HepG2 (cell line): ENCODE measurements around the gene RHO. TPM values are rescaled to one million over a fixed set of nuclear protein-coding genes. Genes with fewer than 3 reads are reported as not detected.

Experiments
- CCDC6 ChIP-seq: sonication (generic); formaldehyde crosslinking; IDR thresholded peaks from 2 replicates; pipeline ENCODE4 v1.8.1; 2022; ENCODE audit warnings: mild to moderate bottlenecking, missing genetic modification reagents, moderate library complexity
- ETV6 ChIP-seq: sonication (generic); formaldehyde crosslinking; conservative IDR thresholded peaks from 2 replicates; pipeline ENCODE4 v1.4.0; 2020; ENCODE audit warnings: missing genetic modification reagents
- NFE2L2 ChIP-seq: fragments of 150-350 bp; IDR thresholded peaks from 2 replicates; pipeline ENCODE4 v1.6.1; 2014; ENCODE audit warnings: low read length
- PLRG1 ChIP-seq: fragments of 450-650 bp; conservative IDR thresholded peaks from 2 replicates; pipeline ENCODE4 v1.6.1; 2016
- TGIF2 ChIP-seq: IDR thresholded peaks from 2 replicates; pipeline ENCODE4 v1.6.1; 2016; ENCODE audit warnings: control low read depth, missing compliant biosample characterization
- TOPORS ChIP-seq: sonication (generic); formaldehyde crosslinking; IDR thresholded peaks from 2 replicates; pipeline ENCODE4 v1.8.0; 2023; ENCODE audit warnings: mild to moderate bottlenecking, missing genetic modification reagents
- ZSCAN25 ChIP-seq: sonication (generic); formaldehyde crosslinking; IDR thresholded peaks from 2 replicates; pipeline ENCODE4 v1.8.0; 2022; ENCODE audit warnings: mild to moderate bottlenecking, missing genetic modification reagents
- polyA plus RNA-seq, 8 experiments: library from polyadenylated mRNA; depleted of rRNA in 3 of 8; stranded (reverse) in 7 of 8; unstranded in 1 of 8; fragments of >200 nt; fragmentation: Illumina TruSeq in 4 of 8; extraction: Trizol in 4 of 8; gene quantifications; 2 replicates each; pipeline versions ENCODE4 v1.2.1 to v1.2.3, GENCODE V29; 2011 to 2016; ENCODE audit warnings: low read depth in 4 of 8, missing spikeins in 1 of 8, mixed read lengths in 1 of 8; ENCODE audit not compliant: insufficient read depth in 1 of 8
- total RNA-seq, 5 experiments: library from RNA; depleted of rRNA; stranded (reverse); fragments of >200 nt; fragmentation: Illumina TruSeq; extraction: Trizol; gene quantifications; 2 replicates each; pipeline ENCODE4 v1.2.3, GENCODE V29; 2016; ENCODE audit warnings: low read depth in 1 of 5
- TF ChIP-seq, protein P1 (sequence below): sonication (generic); formaldehyde crosslinking; IDR thresholded peaks from 2 replicates; pipeline ENCODE4 v1.4.0; 2020; ENCODE audit warnings: missing genetic modification reagents
- TF ChIP-seq, protein P2 (sequence below): sonication (generic); formaldehyde crosslinking; IDR thresholded peaks from 2 replicates; pipeline ENCODE4 v1.4.0; 2020; ENCODE audit warnings: missing genetic modification reagents, mild to moderate bottlenecking, borderline replicate concordance
- TF ChIP-seq, protein P3 (sequence below): sonication (generic); formaldehyde crosslinking; IDR thresholded peaks from 2 replicates; pipeline ENCODE4 v1.4.0; 2020; ENCODE audit warnings: mild to moderate bottlenecking, missing genetic modification reagents
- TF ChIP-seq, protein P4 (sequence below): sonication (generic); formaldehyde crosslinking; IDR thresholded peaks from 2 replicates; pipeline ENCODE4 v1.4.0; 2020; ENCODE audit warnings: missing genetic modification reagents

Gene RHO
- total and polyA plus RNA-seq, 2 of the 13 experiments (the other 11 are each of a cell fraction or from before 2014, with no cell fraction given): not detected

DNA sequence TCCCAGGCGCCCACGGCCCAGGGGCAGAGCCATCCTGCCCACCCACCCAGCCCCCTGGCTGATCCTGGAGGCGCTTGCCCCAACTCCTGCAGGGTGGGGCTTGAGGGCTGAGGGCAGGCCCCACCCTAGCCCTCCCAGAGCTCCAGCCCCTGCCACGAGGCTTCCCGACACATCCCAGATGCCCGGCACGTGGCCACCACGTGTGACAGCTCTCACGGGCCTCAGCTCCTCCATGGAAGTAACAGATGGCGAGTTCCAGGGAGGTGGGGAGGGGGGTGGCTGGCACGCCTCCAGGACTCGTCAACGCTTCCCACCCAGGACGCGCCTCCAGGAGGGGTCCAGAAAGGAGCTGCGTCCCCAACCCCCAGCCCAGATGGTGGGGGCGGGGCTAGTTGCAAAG is 48.9 kb downstream of the RHO start (continued):
- TF ChIP-seq, protein P1, sequence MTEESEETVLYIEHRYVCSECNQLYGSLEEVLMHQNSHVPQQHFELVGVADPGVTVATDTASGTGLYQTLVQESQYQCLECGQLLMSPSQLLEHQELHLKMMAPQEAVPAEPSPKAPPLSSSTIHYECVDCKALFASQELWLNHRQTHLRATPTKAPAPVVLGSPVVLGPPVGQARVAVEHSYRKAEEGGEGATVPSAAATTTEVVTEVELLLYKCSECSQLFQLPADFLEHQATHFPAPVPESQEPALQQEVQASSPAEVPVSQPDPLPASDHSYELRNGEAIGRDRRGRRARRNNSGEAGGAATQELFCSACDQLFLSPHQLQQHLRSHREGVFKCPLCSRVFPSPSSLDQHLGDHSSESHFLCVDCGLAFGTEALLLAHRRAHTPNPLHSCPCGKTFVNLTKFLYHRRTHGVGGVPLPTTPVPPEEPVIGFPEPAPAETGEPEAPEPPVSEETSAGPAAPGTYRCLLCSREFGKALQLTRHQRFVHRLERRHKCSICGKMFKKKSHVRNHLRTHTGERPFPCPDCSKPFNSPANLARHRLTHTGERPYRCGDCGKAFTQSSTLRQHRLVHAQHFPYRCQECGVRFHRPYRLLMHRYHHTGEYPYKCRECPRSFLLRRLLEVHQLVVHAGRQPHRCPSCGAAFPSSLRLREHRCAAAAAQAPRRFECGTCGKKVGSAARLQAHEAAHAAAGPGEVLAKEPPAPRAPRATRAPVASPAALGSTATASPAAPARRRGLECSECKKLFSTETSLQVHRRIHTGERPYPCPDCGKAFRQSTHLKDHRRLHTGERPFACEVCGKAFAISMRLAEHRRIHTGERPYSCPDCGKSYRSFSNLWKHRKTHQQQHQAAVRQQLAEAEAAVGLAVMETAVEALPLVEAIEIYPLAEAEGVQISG: no peak
- TF ChIP-seq, protein P2, sequence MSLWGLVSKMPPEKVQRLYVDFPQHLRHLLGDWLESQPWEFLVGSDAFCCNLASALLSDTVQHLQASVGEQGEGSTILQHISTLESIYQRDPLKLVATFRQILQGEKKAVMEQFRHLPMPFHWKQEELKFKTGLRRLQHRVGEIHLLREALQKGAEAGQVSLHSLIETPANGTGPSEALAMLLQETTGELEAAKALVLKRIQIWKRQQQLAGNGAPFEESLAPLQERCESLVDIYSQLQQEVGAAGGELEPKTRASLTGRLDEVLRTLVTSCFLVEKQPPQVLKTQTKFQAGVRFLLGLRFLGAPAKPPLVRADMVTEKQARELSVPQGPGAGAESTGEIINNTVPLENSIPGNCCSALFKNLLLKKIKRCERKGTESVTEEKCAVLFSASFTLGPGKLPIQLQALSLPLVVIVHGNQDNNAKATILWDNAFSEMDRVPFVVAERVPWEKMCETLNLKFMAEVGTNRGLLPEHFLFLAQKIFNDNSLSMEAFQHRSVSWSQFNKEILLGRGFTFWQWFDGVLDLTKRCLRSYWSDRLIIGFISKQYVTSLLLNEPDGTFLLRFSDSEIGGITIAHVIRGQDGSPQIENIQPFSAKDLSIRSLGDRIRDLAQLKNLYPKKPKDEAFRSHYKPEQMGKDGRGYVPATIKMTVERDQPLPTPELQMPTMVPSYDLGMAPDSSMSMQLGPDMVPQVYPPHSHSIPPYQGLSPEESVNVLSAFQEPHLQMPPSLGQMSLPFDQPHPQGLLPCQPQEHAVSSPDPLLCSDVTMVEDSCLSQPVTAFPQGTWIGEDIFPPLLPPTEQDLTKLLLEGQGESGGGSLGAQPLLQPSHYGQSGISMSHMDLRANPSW (CRISPR knock-in tag): no peak
- TF ChIP-seq ETV6 (no peak), NFE2L2 (no peak), TGIF2 (CRISPR knock-in tag) (no peak), TOPORS (CRISPR knock-in tag) (no peak), ZSCAN25 (CRISPR knock-in tag) (no peak), PLRG1 (no peak), CCDC6 (CRISPR knock-in tag) (no peak)
- TF ChIP-seq, protein P3, sequence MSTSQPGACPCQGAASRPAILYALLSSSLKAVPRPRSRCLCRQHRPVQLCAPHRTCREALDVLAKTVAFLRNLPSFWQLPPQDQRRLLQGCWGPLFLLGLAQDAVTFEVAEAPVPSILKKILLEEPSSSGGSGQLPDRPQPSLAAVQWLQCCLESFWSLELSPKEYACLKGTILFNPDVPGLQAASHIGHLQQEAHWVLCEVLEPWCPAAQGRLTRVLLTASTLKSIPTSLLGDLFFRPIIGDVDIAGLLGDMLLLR: no peak
- TF ChIP-seq, protein P4, sequence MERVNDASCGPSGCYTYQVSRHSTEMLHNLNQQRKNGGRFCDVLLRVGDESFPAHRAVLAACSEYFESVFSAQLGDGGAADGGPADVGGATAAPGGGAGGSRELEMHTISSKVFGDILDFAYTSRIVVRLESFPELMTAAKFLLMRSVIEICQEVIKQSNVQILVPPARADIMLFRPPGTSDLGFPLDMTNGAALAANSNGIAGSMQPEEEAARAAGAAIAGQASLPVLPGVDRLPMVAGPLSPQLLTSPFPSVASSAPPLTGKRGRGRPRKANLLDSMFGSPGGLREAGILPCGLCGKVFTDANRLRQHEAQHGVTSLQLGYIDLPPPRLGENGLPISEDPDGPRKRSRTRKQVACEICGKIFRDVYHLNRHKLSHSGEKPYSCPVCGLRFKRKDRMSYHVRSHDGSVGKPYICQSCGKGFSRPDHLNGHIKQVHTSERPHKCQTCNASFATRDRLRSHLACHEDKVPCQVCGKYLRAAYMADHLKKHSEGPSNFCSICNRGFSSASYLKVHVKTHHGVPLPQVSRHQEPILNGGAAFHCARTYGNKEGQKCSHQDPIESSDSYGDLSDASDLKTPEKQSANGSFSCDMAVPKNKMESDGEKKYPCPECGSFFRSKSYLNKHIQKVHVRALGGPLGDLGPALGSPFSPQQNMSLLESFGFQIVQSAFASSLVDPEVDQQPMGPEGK (CRISPR knock-in tag): no peak
